Kidney tubule cell (primary cell): ENCODE data around the gene MYO16.

Experiments used
- DNase-seq: peaks from one replicate; pipeline ENCODE4 v3.0.0-alpha.2; 2018; ENCODE audit warnings: low spot score

MYO16 gene

GRCh38 chr13:108629181-108629752 is at the start of gene MYO16:
Gene MYO16, plus strand, starts transcription at chr13:108629611. Its CDS starts 234 bp downstream, at chr13:108629845.
- no peak for DNase-seq

GRCh38 chr13:108586826-108587225 is 42.6 kb upstream of the MYO16 start:
- no peak for DNase-seq

- no peak for DNase-seq
Observed at GRCh38 chr13:108588516-108588915, 40.9 kb upstream of the MYO16 start.

- no peak for DNase-seq
Observed at GRCh38 chr13:108594153-108594552, 35.3 kb upstream of the MYO16 start.

GRCh38 chr13:108595436-108596274 is 33.8 kb upstream of the MYO16 start:
- DNase-seq: no peak

- peak; percentile 12 for DNase-seq
Observed at GRCh38 chr13:108597943-108598342, 31.5 kb upstream of the MYO16 start.

- DNase-seq: no peak
Observed at GRCh38 chr13:108606424-108606823, 23.0 kb upstream of the MYO16 start.

GRCh38 chr13:108609353-108609752 is 20.1 kb upstream of the MYO16 start:
- peak; percentile 32 for DNase-seq

- no peak for DNase-seq
Observed at GRCh38 chr13:108610507-108610906, 18.9 kb upstream of the MYO16 start.

GRCh38 chr13:108615241-108615640 is 14.2 kb upstream of the MYO16 start:
- DNase-seq: no peak

- DNase-seq: no peak
Observed at GRCh38 chr13:108618233-108618632, 11.2 kb upstream of the MYO16 start.

- DNase-seq: peak; percentile 90
Observed at GRCh38 chr13:108621462-108621861, 7.9 kb upstream of the MYO16 start.

GRCh38 chr13:108624108-108624507 is 5.3 kb upstream of the MYO16 start:
- no peak for DNase-seq

GRCh38 chr13:108624979-108625378 is 4.4 kb upstream of the MYO16 start:
- DNase-seq: no peak

- no peak for DNase-seq
Observed at GRCh38 chr13:108629988-108630387, 577 bp downstream of the MYO16 start.

GRCh38 chr13:108632649-108633167 is 3.3 kb downstream of the MYO16 start:
- no peak for DNase-seq

GRCh38 chr13:108638901-108639300 is 9.5 kb downstream of the MYO16 start:
- DNase-seq: no peak

- no peak for DNase-seq
Observed at GRCh38 chr13:108643646-108644353, 14.4 kb downstream of the MYO16 start.

- no peak for DNase-seq
Observed at GRCh38 chr13:108645376-108645775, 16.0 kb downstream of the MYO16 start.

GRCh38 chr13:108650271-108650670 is 20.9 kb downstream of the MYO16 start:
- no peak for DNase-seq

- DNase-seq: no peak
Observed at GRCh38 chr13:108656742-108657141, 27.3 kb downstream of the MYO16 start.

GRCh38 chr13:108657519-108657918 is 28.1 kb downstream of the MYO16 start:
- DNase-seq: no peak

GRCh38 chr13:108662528-108662927 is 33.1 kb downstream of the MYO16 start:
- no peak for DNase-seq
